Measurements from ENCODE around the gene NKX2-4. TPM values are rescaled to one million over a fixed set of nuclear protein-coding genes. Genes with fewer than 3 reads are reported as not detected.

NKX2-4 gene
- total RNA-seq, 2 experiments from 2014 or later, result not detected

DNA sequence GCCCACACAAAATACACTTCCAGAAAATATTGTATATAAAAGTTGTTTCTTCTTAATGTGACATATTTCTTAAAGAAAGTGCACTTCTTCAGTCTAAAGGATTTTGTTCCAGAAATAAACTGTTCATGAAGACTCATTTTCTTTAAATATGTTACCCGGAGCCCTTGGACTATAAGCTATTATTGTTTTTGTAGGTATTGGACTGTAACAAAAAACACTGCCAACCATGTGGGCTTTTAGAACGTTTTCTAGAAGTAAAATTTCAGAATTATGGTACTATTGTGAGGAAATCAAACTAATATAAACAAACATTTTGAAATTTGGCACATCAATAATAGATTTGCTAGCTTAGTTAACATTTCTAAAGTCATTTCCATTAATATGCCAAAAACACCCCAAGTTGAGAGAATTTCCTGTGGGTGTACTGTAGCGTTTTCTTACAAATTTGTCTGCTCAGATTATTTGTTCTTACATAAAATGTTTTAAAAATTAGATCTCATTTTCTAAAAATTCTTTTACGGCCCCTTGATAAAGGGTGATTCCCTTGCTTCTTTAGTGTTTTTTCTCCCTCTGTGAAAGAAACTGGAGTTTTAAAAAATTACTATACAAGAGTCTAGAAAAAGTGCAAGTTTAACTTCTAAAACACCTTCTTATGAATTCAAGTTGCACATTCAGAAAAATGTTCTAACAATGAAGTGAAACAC lies 3.4 kb downstream of the NKX2-4 start:
- ChIA-PET CTCF (interaction anchor here (0.9 to 3.1 kb wide), 2 partner anchors 10 to 112 kb away, joined by 3 to 10 read pairs; no protein-coding TSS in a partner anchor), POLR2A (no interaction called here)
- Mint-ChIP-seq H3K36me3 (ENCODE audit: low read depth) (peaks cover 28% of the 10 kb centered on the region), H3K9me3 (peaks cover 4% of the 10 kb centered on the region), H3K27me3 (peaks cover 70% of the 10 kb centered on the region), H3K4me3 (no peak overlapping the region), H3K27ac (no peak overlapping the region), H3K4me1 (ENCODE audit: low read depth) (peaks cover 27% of the 10 kb centered on the region)
- no peaks in the 10 kb centered on the region for H3K36me3 ChIP-seq (ENCODE audit: insufficient read depth, low read length)
- no peak overlapping the region for H3K27ac ChIP-seq (ENCODE audit: low read depth in 1 of 2, low read length in 2 of 2)
- peaks cover 16% of the 10 kb centered on the region for H3K4me1 ChIP-seq (ENCODE audit: insufficient read depth, low read length)
- ATAC-seq (ENCODE audit: poor library complexity), result no peak
- intact Hi-C loops (cut with DNase I, micrococcal nuclease), result loop anchor here (5.0 to 10.0 kb wide), 3 partner anchors 87 to 289 kb away; partner anchors contain the start of genes LINC00237 (in 1 of the 2) and XRN2 (in 1 of the 2)
- DNase-seq, result no peak
- H3K27me3 ChIP-seq (ENCODE audit: control insufficient read depth in 1 of 2, insufficient read depth in 2 of 2, low read length in 2 of 2), result peaks cover 29 to 66% of the 10 kb centered on the region in 2 experiments
- H3K9me3 ChIP-seq (ENCODE audit: control insufficient read depth in 1 of 2, insufficient read depth in 1 of 2, low read length in 2 of 2), result peaks cover 12 to 15% of the 10 kb centered on the region in 2 experiments
- no peak overlapping the region for H3K4me3 ChIP-seq (ENCODE audit: low read length)
- TF ChIP-seq, protein P1, sequence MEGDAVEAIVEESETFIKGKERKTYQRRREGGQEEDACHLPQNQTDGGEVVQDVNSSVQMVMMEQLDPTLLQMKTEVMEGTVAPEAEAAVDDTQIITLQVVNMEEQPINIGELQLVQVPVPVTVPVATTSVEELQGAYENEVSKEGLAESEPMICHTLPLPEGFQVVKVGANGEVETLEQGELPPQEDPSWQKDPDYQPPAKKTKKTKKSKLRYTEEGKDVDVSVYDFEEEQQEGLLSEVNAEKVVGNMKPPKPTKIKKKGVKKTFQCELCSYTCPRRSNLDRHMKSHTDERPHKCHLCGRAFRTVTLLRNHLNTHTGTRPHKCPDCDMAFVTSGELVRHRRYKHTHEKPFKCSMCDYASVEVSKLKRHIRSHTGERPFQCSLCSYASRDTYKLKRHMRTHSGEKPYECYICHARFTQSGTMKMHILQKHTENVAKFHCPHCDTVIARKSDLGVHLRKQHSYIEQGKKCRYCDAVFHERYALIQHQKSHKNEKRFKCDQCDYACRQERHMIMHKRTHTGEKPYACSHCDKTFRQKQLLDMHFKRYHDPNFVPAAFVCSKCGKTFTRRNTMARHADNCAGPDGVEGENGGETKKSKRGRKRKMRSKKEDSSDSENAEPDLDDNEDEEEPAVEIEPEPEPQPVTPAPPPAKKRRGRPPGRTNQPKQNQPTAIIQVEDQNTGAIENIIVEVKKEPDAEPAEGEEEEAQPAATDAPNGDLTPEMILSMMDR (IDR thresholded peaks at IDR 0.05), result no peak

DNA sequence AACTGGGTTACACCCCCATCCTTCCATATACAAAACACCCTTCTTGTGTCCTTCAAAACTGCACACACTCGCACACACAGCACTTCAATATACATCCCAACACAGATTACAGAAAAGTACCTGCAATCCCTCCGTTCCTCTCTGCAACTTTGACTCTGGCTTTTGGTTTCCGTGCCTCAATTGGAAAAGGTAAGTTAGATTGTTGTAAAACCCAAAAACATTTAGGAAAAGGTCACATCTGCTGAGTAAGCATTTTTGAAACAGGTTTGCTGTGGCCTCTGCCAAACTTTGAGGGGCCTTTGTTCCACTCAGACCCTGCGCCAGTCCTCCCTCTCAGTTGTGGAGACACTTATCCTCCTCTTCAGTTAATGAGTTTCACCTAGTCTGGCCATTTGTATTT lies 4.2 kb downstream of the NKX2-4 start:
- H3K36me3 Mint-ChIP-seq (ENCODE audit: low read depth), result peaks cover 37% of the 10 kb centered on the region
- peaks cover 25 to 58% of the 10 kb centered on the region in 2 experiments for H3K27me3 ChIP-seq (ENCODE audit: control insufficient read depth in 1 of 2, insufficient read depth in 2 of 2, low read length in 2 of 2)
- no peak overlapping the region for H3K4me3 Mint-ChIP-seq
- H3K27ac ChIP-seq (ENCODE audit: low read depth in 1 of 2, low read length in 2 of 2), result no peak overlapping the region
- no peak overlapping the region for H3K27ac Mint-ChIP-seq
- intact Hi-C loops (cut with DNase I, micrococcal nuclease), result loop anchor here (5.0 to 10.0 kb wide), 3 partner anchors 86 to 288 kb away; partner anchors contain the start of genes LINC00237 (in 1 of the 2) and XRN2 (in 1 of the 2)
- ChIA-PET POLR2A (no interaction called here), CTCF (interaction anchor here (0.9 to 3.1 kb wide), 2 partner anchors 11 to 112 kb away, joined by 3 to 10 read pairs; no protein-coding TSS in a partner anchor)
- ATAC-seq (ENCODE audit: poor library complexity), result no peak
- peaks cover 9 to 12% of the 10 kb centered on the region in 2 experiments for H3K9me3 ChIP-seq (ENCODE audit: control insufficient read depth in 1 of 2, insufficient read depth in 1 of 2, low read length in 2 of 2)
- no peak overlapping the region for H3K4me3 ChIP-seq (ENCODE audit: low read length)
- peaks cover 27% of the 10 kb centered on the region for H3K4me1 Mint-ChIP-seq (ENCODE audit: low read depth)
- H3K9me3 Mint-ChIP-seq, result peaks cover 2% of the 10 kb centered on the region
- DNase-seq, result no peak
- TF ChIP-seq, protein P1 (IDR thresholded peaks at IDR 0.05), result no peak
- H3K36me3 ChIP-seq (ENCODE audit: insufficient read depth, low read length), result peaks cover 3% of the 10 kb centered on the region
- H3K4me1 ChIP-seq (ENCODE audit: insufficient read depth, low read length), result peaks cover 16% of the 10 kb centered on the region
- peaks cover 62% of the 10 kb centered on the region for H3K27me3 Mint-ChIP-seq

DNA sequence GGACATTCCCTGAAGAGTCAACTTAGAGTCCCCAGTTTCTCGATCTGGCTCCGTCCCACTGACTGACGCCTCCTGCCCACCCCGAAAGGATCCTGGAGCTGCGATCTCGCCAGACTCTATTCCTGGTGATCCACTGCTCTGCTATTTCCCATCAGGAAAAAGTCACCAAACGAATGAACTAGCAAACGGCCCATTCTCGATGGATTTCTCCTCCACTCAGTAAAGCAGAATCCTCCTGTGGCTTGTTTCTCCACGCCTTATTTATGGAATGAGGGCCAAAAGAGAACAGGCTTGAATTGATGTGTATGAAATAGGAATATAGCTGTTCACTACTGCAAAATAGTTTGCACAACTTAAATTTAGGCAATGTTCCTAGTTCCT lies 5.4 kb downstream of the NKX2-4 start:
- Histone ChIP-seq H3K36me3 (ENCODE audit: insufficient read depth, low read length) (peaks cover 7% of the 10 kb centered on the region), H3K4me3 (ENCODE audit: low read length) (no peak overlapping the region), H3K4me1 (ENCODE audit: insufficient read depth, low read length) (peaks cover 16% of the 10 kb centered on the region), H3K9me3 (ENCODE audit: control insufficient read depth in 1 of 2, insufficient read depth in 1 of 2, low read length in 2 of 2) (peaks cover 3 to 6% of the 10 kb centered on the region in 2 experiments), H3K27me3 (ENCODE audit: control insufficient read depth in 1 of 2, insufficient read depth in 2 of 2, low read length in 2 of 2) (peaks cover 17 to 49% of the 10 kb centered on the region in 2 experiments), H3K27ac (ENCODE audit: low read depth in 1 of 2, low read length in 2 of 2) (no peak overlapping the region)
- ATAC-seq (ENCODE audit: poor library complexity) (no peak), DNase-seq (no peak)
- POLR2A ChIA-PET, result no interaction called here
- peaks cover 2% of the 10 kb centered on the region for H3K9me3 Mint-ChIP-seq
- H3K27me3 Mint-ChIP-seq, result peaks cover 54% of the 10 kb centered on the region
- TF ChIP-seq, protein P1 (IDR thresholded peaks at IDR 0.05), result no peak
- CTCF ChIA-PET, result interaction anchor here (1.7 kb wide), 1 partner anchor 10 kb away, joined by 5 read pairs; no protein-coding TSS in a partner anchor
- no peak overlapping the region for H3K27ac Mint-ChIP-seq
- no peak overlapping the region for H3K4me3 Mint-ChIP-seq
- intact Hi-C loops (cut with DNase I, micrococcal nuclease), result loop anchor here (5.0 to 10.0 kb wide), 3 partner anchors 85 to 287 kb away; partner anchors contain the start of genes LINC00237 (in 1 of the 2) and XRN2 (in 1 of the 2)
- H3K4me1 Mint-ChIP-seq (ENCODE audit: low read depth), result peaks cover 27% of the 10 kb centered on the region
- H3K36me3 Mint-ChIP-seq (ENCODE audit: low read depth), result peaks cover 49% of the 10 kb centered on the region

Measured in CD4-positive, alpha-beta T cell (primary cell).